ENCODE data around the gene RBPJ.

The RBPJ gene

GRCh38 chr4:26275281-26275680 is 45.5 kb upstream of the RBPJ start:
- no peaks in the 10 kb centered on the region for H3K4me1 ChIP-seq (ENCODE audit: insufficient read depth, poor library complexity, severe bottlenecking)
- no peaks in the 10 kb centered on the region for H3K36me3 ChIP-seq (ENCODE audit: low read depth)
- no peak overlapping the region for H3K4me3 ChIP-seq (ENCODE audit: severe bottlenecking)
- no peaks in the 10 kb centered on the region for H3K27me3 ChIP-seq (ENCODE audit: insufficient read depth, poor library complexity, severe bottlenecking)
- DNase-seq (ENCODE audit: low spot score) (no peak), ATAC-seq (ENCODE audit: low read depth) (no peak)
- H3K9me3 ChIP-seq (ENCODE audit: severe bottlenecking): no peaks in the 10 kb centered on the region
- no peak for TF ChIP-seq CTCF (IDR thresholded peaks at IDR 0.05; ENCODE audit: poor library complexity, severe bottlenecking)
- no peak overlapping the region for H3K27ac ChIP-seq (ENCODE audit: poor library complexity, severe bottlenecking)

GRCh38 chr4:26279446-26279845 is 41.4 kb upstream of the RBPJ start:
- DNase-seq (ENCODE audit: low spot score): no peak
- no peak for ATAC-seq (ENCODE audit: low read depth)
- H3K36me3 ChIP-seq (ENCODE audit: low read depth): no peaks in the 10 kb centered on the region
- no peaks in the 10 kb centered on the region for H3K4me1 ChIP-seq (ENCODE audit: insufficient read depth, poor library complexity, severe bottlenecking)
- no peaks in the 10 kb centered on the region for H3K27me3 ChIP-seq (ENCODE audit: insufficient read depth, poor library complexity, severe bottlenecking)
- H3K9me3 ChIP-seq (ENCODE audit: severe bottlenecking): no peaks in the 10 kb centered on the region
- no peak overlapping the region for H3K27ac ChIP-seq (ENCODE audit: poor library complexity, severe bottlenecking)
- no peak for TF ChIP-seq CTCF (IDR thresholded peaks at IDR 0.05; ENCODE audit: poor library complexity, severe bottlenecking)
- H3K4me3 ChIP-seq (ENCODE audit: severe bottlenecking): no peak overlapping the region

GRCh38 chr4:26281881-26282280 is 38.9 kb upstream of the RBPJ start:
- Histone ChIP-seq H3K4me1 (ENCODE audit: insufficient read depth, poor library complexity, severe bottlenecking) (no peaks in the 10 kb centered on the region), H3K36me3 (ENCODE audit: low read depth) (no peaks in the 10 kb centered on the region), H3K9me3 (ENCODE audit: severe bottlenecking) (no peaks in the 10 kb centered on the region), H3K27me3 (ENCODE audit: insufficient read depth, poor library complexity, severe bottlenecking) (no peaks in the 10 kb centered on the region), H3K27ac (ENCODE audit: poor library complexity, severe bottlenecking) (no peak overlapping the region), H3K4me3 (ENCODE audit: severe bottlenecking) (no peak overlapping the region)
- TF ChIP-seq CTCF (IDR thresholded peaks at IDR 0.05; ENCODE audit: poor library complexity, severe bottlenecking): no peak
- ATAC-seq (ENCODE audit: low read depth) (no peak), DNase-seq (ENCODE audit: low spot score) (no peak)

- no peak for DNase-seq (ENCODE audit: low spot score)
- Histone ChIP-seq H3K4me3 (ENCODE audit: severe bottlenecking) (no peak overlapping the region), H3K27ac (ENCODE audit: poor library complexity, severe bottlenecking) (no peak overlapping the region), H3K9me3 (ENCODE audit: severe bottlenecking) (no peaks in the 10 kb centered on the region), H3K4me1 (ENCODE audit: insufficient read depth, poor library complexity, severe bottlenecking) (peaks cover 15% of the 10 kb centered on the region), H3K27me3 (ENCODE audit: insufficient read depth, poor library complexity, severe bottlenecking) (no peaks in the 10 kb centered on the region), H3K36me3 (ENCODE audit: low read depth) (no peaks in the 10 kb centered on the region)
- TF ChIP-seq CTCF (IDR thresholded peaks at IDR 0.05; ENCODE audit: poor library complexity, severe bottlenecking): no peak
- no peak for ATAC-seq (ENCODE audit: low read depth)
Observed at GRCh38 chr4:26284536-26284935, 36.3 kb upstream of the RBPJ start.

- Histone ChIP-seq H3K36me3 (ENCODE audit: low read depth) (no peaks in the 10 kb centered on the region), H3K27ac (ENCODE audit: poor library complexity, severe bottlenecking) (no peak overlapping the region), H3K9me3 (ENCODE audit: severe bottlenecking) (no peaks in the 10 kb centered on the region), H3K27me3 (ENCODE audit: insufficient read depth, poor library complexity, severe bottlenecking) (no peaks in the 10 kb centered on the region), H3K4me3 (ENCODE audit: severe bottlenecking) (no peak overlapping the region), H3K4me1 (ENCODE audit: insufficient read depth, poor library complexity, severe bottlenecking) (peaks cover 18% of the 10 kb centered on the region)
- DNase-seq (ENCODE audit: low spot score) (no peak), ATAC-seq (ENCODE audit: low read depth) (no peak)
- no peak for TF ChIP-seq CTCF (IDR thresholded peaks at IDR 0.05; ENCODE audit: poor library complexity, severe bottlenecking)
Observed at GRCh38 chr4:26285272-26285671, 35.5 kb upstream of the RBPJ start.
